K562 (cell line): Measurements from ENCODE around the gene SETD3. TPM values are rescaled to one million over a fixed set of nuclear protein-coding genes. Genes with fewer than 3 reads are reported as not detected.

Experiments
- ATAC-seq: fragments of 200-7000 bp; cut with Tn5 transposase; 3 replicates; pipeline ENCODE4 v1.9.1; 2020; ENCODE audit warnings: moderate library complexity
- BruUV-seq: library from RNA; stranded (reverse); fragments of 400-500 nt; replicated peaks from 2 replicates; lab custom pipeline; 2021; lab: Mats Ljungman, UMichigan
- CTCF ChIA-PET: fragments of 300-600 bp; formaldehyde crosslinking; extraction: SDS; loops from one replicate; lab custom pipeline; 2021; ENCODE audit warnings: low intra/inter-chr PET ratio; lab: Yijun Ruan, JAX
- POLR2A ChIA-PET: fragments of 300-600, 350-650 bp; sonication (Branson Sonifier 250); formaldehyde crosslinking; extraction: SDS; loops from one replicate; lab custom pipeline; 2021; ENCODE audit warnings: antibody characterized with exemption, inconsistent platforms; lab: Yijun Ruan, JAX
- DNase-seq, 4 experiments: peaks; one replicate each; pipeline versions ENCODE4 v3.0.0 to v3.0.0-alpha.2; 2011 to 2018; ENCODE audit warnings: low spot score in 3 of 4, mixed read lengths in 3 of 4; ENCODE audit errors: extremely low read depth in 1 of 4
- FAIRE-seq: peaks from 2 replicates; lab custom pipeline; 2011; peaks lifted over from hg19 to GRCh38; lab: Jason Lieb, UNC
- H2AFZ ChIP-seq: 2 replicates; pipeline ENCODE4 v1.6.0; 2011; ENCODE audit warnings: low read depth, low read length, control low read depth, inconsistent platforms
- H3K27ac ChIP-seq: fragments of 200-600 bp; 3 replicates; pipeline ENCODE4 v1.8.0; 2011; ENCODE audit warnings: low read depth, mild to moderate bottlenecking, control low read depth, inconsistent platforms, low read length, moderate library complexity, mixed read lengths; ENCODE audit errors: extremely low read depth
- H3K27me3 ChIP-seq, 2 experiments: fragments of 300-600 bp in 1 of 2; 2 replicates in 1 of 2; 3 replicates in 1 of 2; pipeline versions ENCODE4 v1.6.0 to v1.8.0; 2011; ENCODE audit warnings: inconsistent platforms in 2 of 2, low read length in 2 of 2, mild to moderate bottlenecking in 1 of 2, mixed read lengths in 1 of 2, moderate library complexity in 1 of 2; ENCODE audit not compliant: control insufficient read depth in 2 of 2, insufficient read depth in 2 of 2
- H3K36me3 ChIP-seq: fragments of 300-600 bp; 3 replicates; pipeline ENCODE4 v1.8.0; 2011; ENCODE audit warnings: mild to moderate bottlenecking, low read length, inconsistent platforms; ENCODE audit not compliant: control insufficient read depth, insufficient read depth
- H3K4me1 ChIP-seq, 2 experiments: fragments of 200-600 bp in 1 of 2; replicated peaks in 1 of 2; 2 replicates in 1 of 2; 3 replicates in 1 of 2; pipeline versions ENCODE4 v1.5.1 to v1.8.0; 2011; ENCODE audit warnings: inconsistent platforms in 2 of 2, low read length in 2 of 2, mild to moderate bottlenecking in 1 of 2, mixed read lengths in 1 of 2, moderate library complexity in 1 of 2; ENCODE audit not compliant: control insufficient read depth in 2 of 2, insufficient read depth in 2 of 2
- H3K4me2 ChIP-seq: 2 replicates; pipeline ENCODE4 v1.6.1; 2011; ENCODE audit warnings: low read length, control low read depth, inconsistent platforms, mixed read lengths; ENCODE audit not compliant: insufficient read depth
- H3K4me3 ChIP-seq: fragments of 200-600 bp; sonication (generic), shearing (Covaris generic); 2 replicates; pipeline ENCODE4 v1.5.1; 2016; ENCODE audit warnings: control low read depth, inconsistent platforms
- H3K79me2 ChIP-seq: fragments of 200-600 bp; 3 replicates; pipeline ENCODE4 v1.8.0; 2011; ENCODE audit warnings: low read length, inconsistent platforms; ENCODE audit not compliant: control insufficient read depth, insufficient read depth
- H3K9ac ChIP-seq, 2 experiments: 2 replicates each; pipeline versions ENCODE4 v1.6.0 to v1.6.1; 2011; ENCODE audit warnings: low read depth in 2 of 2, low read length in 2 of 2, control low read depth in 1 of 2, inconsistent platforms in 1 of 2, mild to moderate bottlenecking in 1 of 2, mixed read lengths in 1 of 2; ENCODE audit not compliant: insufficient read depth in 1 of 2
- H3K9me1 ChIP-seq: one replicate; pipeline ENCODE4 v1.6.0; 2011; ENCODE audit warnings: inconsistent platforms, mild to moderate bottlenecking, low read length, moderate library complexity; ENCODE audit not compliant: control insufficient read depth, insufficient read depth
- H3K9me3 ChIP-seq: replicated peaks from 2 replicates; pipeline ENCODE4 v1.5.1; 2011; ENCODE audit warnings: low read depth, low read length, inconsistent platforms; ENCODE audit not compliant: control insufficient read depth, insufficient read depth
- H4K20me1 ChIP-seq: replicated peaks from 2 replicates; pipeline ENCODE4 v1.6.1; 2011; ENCODE audit warnings: low read length, inconsistent platforms, mixed read lengths; ENCODE audit not compliant: control insufficient read depth, insufficient read depth
- CXXC5 ChIP-seq: fragments of 250-450 bp; sonication (Bioruptor Pico); IDR thresholded peaks from 2 replicates; pipeline ENCODE4 v1.8.0; 2022; ENCODE audit warnings: inconsistent platforms, mild to moderate bottlenecking, moderate library complexity
- ELF1 ChIP-seq: fragments of 200-800 bp; sonication (Bioruptor generic); IDR thresholded peaks from 2 replicates; pipeline ENCODE4 v1.6.1; 2016; ENCODE audit warnings: missing genetic modification characterization, missing compliant biosample characterization
- GTF3C2 ChIP-seq: IDR thresholded peaks from 3 replicates; pipeline ENCODE4 v1.6.1; 2011; ENCODE audit warnings: borderline replicate concordance, mild to moderate bottlenecking, moderate library complexity; ENCODE audit not compliant: insufficient read length; ENCODE audit errors: extremely low read depth
- HDGF ChIP-seq: fragments of 450-650 bp; IDR thresholded peaks from 2 replicates; pipeline ENCODE4 v1.6.1; 2016
- HES1 ChIP-seq: fragments of 450-650 bp; IDR thresholded peaks from 2 replicates; pipeline ENCODE4 v1.6.1; 2016; ENCODE audit warnings: low read depth, mild to moderate bottlenecking, moderate library complexity
- MAX ChIP-seq: sonication (generic); formaldehyde crosslinking; IDR thresholded peaks from 2 replicates; pipeline ENCODE4 v1.9.0; 2022; ENCODE audit warnings: mild to moderate bottlenecking, missing genetic modification reagents
- NR1H2 ChIP-seq: sonication (generic); formaldehyde crosslinking; IDR thresholded peaks from 2 replicates; pipeline ENCODE4 v1.4.0; 2020; ENCODE audit warnings: mild to moderate bottlenecking, missing genetic modification reagents
- PML ChIP-seq: IDR thresholded peaks from 2 replicates; pipeline ENCODE4 v1.6.1; 2012; ENCODE audit warnings: low read length, inconsistent platforms
- USF2 ChIP-seq: sonication (generic); formaldehyde crosslinking; IDR thresholded peaks from 2 replicates; pipeline ENCODE4 v1.5.0; 2020; ENCODE audit warnings: missing genetic modification reagents
- ZNF133 ChIP-seq: fragments of 250-450 bp; sonication (Bioruptor Pico); IDR thresholded peaks from 2 replicates; pipeline ENCODE4 v1.4.0; 2020; ENCODE audit warnings: mild to moderate bottlenecking
- ZNF280B ChIP-seq: fragments of 250-450 bp; sonication (Bioruptor Pico); IDR thresholded peaks from 2 replicates; pipeline ENCODE4 v1.5.1; 2021; ENCODE audit warnings: mild to moderate bottlenecking
- WGBS: fragments of 100-300 bp; shearing (Covaris generic); methylation state at CpG from one replicate; pipeline ENCODE4 v1.1.6; 2016; ENCODE audit warnings: low coverage, mixed read lengths; ENCODE audit not compliant: insufficient coverage; ENCODE audit errors: missing lambda C conversion rate; 5-methylcytosine and 5-hydroxymethylcytosine counted together
- in situ Hi-C: fragments of 300-500 bp; cut with MboI; formaldehyde crosslinking; loops from 4 replicates; pipeline ENCODE4 v1.15.0; 2018; ENCODE audit warnings: inconsistent platforms, mixed read lengths
- intact Hi-C: fragments of 100-400 bp; cut with micrococcal nuclease; formaldehyde crosslinking; loops from 2 replicates; pipeline ENCODE4 v1.14.2; 2022
- polyA plus RNA-seq, 8 experiments: library from polyadenylated mRNA; depleted of rRNA in 4 of 8; stranded (reverse) in 5 of 8; unstranded in 3 of 8; fragments of >200 nt; fragmentation: Nextera tagmentation in 2 of 8; fragmentation: Illumina TruSeq in 1 of 8; extraction: Ambion mirVana in 2 of 8; extraction: Trizol in 1 of 8; gene quantifications; 2 replicates each; pipeline versions ENCODE4 v1.2.1 to v1.2.3, GENCODE V29; 2011 to 2014; ENCODE audit warnings: inconsistent platforms in 1 of 8, missing spikeins in 1 of 8
- total RNA-seq, 7 experiments: library from RNA; depleted of rRNA in 6 of 7; stranded (reverse); fragments of >200 nt in 6 of 7; fragmentation: Illumina TruSeq in 2 of 7; extraction: Trizol in 2 of 7; gene quantifications; 2 replicates each; pipeline versions ENCODE4 v1.2.1 to v1.2.3, GENCODE V29; 2011 to 2021; ENCODE audit warnings: low replicate concordance in 1 of 7

The SETD3 gene
- total and polyA plus RNA-seq, 9 of the 15 experiments (the other 6 are each of a cell fraction or from before 2014, with no cell fraction given): 8.5 to 35.9 (median 26.5) TPM

GRCh38 chr14:99468836-99469592, 11.6 kb downstream of the SETD3 start:
- ChIA-PET POLR2A (interaction anchor here (0.5 kb wide), 1 partner anchor 234 kb away, joined by 3 read pairs; no protein-coding TSS in a partner anchor), CTCF (no interaction called here)
- DNase-seq: no peak
- Histone ChIP-seq H3K4me2 (no peak overlapping the region), H3K27me3 (no peaks in the 10 kb centered on the region), H3K9ac (no peak overlapping the region), H3K27ac (no peak overlapping the region), H4K20me1 (peaks cover 18% of the 10 kb centered on the region), H3K4me3 (no peak overlapping the region), H3K79me2 (peaks cover 62% of the 10 kb centered on the region), H3K36me3 (peaks cover 15% of the 10 kb centered on the region; the same call in 2 of the 3 replicates), H3K4me1 (peaks cover 0 to 5% of the 10 kb centered on the region in 2 experiments; a peak in 2 of 5 replicates), H2AFZ (no peak overlapping the region), H3K9me1 (no peaks in the 10 kb centered on the region), H3K9me3 (no peaks in the 10 kb centered on the region)
- in situ Hi-C loops (no loop called here), intact Hi-C loops (no loop called here)
- no TSS peak for BruUV-seq
- no peak for ATAC-seq
- 84% methylated on average over 6 of the region's 8 CpGs for WGBS
- TF ChIP-seq MAX (CRISPR knock-in tag) (no peak), HDGF (no peak), ZNF280B (CRISPR knock-in tag) (no peak), USF2 (CRISPR knock-in tag) (no peak), GTF3C2 (no peak), PML (no peak), CXXC5 (CRISPR knock-in tag) (no peak), ZNF133 (CRISPR knock-in tag) (no peak), HES1 (no peak), ELF1 (tag) (no peak), NR1H2 (no peak)
- no peak for FAIRE-seq
